ENCODE measurements around the gene BACE1. TPM values are rescaled to one million over a fixed set of nuclear protein-coding genes. Genes with fewer than 3 reads are reported as not detected.

Gene BACE1
- total and polyA plus RNA-seq, 2 of the 13 experiments (the other 11 are each of a cell fraction or from before 2014, with no cell fraction given): 7.5 to 17.9 TPM

DNA sequence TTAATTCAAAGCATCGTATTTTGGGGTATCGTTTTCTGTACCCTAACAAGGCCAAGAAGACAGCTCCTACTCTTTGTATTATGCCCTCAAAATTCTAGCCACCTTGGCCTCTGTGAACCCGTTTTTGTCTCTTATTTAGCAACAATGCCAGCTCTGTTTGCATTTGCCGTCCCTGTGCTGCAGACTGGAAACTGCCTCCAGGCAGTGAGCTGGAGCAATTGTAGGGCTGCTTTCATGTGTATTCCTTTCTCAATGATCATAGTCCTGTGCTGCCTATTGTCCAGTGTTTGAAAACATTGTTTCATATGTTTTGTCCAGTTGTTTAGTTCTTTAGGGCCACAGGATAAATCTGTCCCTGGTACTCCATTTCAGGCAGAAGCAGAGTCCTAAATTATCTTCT is 44.8 kb downstream of the BACE1 start (continued):
- no peak for TF ChIP-seq FOXK1 (CRISPR knock-in tag; IDR thresholded peaks at IDR 0.05; ENCODE audit: borderline replicate concordance, low read depth)
- no peak for TF ChIP-seq MED1 (CRISPR knock-in tag; IDR thresholded peaks at IDR 0.05)
- TF ChIP-seq, protein P1, sequence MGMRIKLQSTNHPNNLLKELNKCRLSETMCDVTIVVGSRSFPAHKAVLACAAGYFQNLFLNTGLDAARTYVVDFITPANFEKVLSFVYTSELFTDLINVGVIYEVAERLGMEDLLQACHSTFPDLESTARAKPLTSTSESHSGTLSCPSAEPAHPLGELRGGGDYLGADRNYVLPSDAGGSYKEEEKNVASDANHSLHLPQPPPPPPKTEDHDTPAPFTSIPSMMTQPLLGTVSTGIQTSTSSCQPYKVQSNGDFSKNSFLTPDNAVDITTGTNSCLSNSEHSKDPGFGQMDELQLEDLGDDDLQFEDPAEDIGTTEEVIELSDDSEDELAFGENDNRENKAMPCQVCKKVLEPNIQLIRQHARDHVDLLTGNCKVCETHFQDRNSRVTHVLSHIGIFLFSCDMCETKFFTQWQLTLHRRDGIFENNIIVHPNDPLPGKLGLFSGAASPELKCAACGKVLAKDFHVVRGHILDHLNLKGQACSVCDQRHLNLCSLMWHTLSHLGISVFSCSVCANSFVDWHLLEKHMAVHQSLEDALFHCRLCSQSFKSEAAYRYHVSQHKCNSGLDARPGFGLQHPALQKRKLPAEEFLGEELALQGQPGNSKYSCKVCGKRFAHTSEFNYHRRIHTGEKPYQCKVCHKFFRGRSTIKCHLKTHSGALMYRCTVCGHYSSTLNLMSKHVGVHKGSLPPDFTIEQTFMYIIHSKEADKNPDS (CRISPR knock-in tag; IDR thresholded peaks at IDR 0.05): no peak
- no peak for TF ChIP-seq ZNF720 (CRISPR knock-in tag; IDR thresholded peaks at IDR 0.05)
- no peak for TF ChIP-seq ADNP (CRISPR knock-in tag; IDR thresholded peaks at IDR 0.05)
- TF ChIP-seq CEBPG (CRISPR knock-in tag; IDR thresholded peaks at IDR 0.05): 0 out of 2 replicates have a peak, but pooled peaks have one; percentile 10
- TF ChIP-seq BRCA1 (CRISPR knock-in tag; IDR thresholded peaks at IDR 0.05): no peak
- TF ChIP-seq, protein P2, sequence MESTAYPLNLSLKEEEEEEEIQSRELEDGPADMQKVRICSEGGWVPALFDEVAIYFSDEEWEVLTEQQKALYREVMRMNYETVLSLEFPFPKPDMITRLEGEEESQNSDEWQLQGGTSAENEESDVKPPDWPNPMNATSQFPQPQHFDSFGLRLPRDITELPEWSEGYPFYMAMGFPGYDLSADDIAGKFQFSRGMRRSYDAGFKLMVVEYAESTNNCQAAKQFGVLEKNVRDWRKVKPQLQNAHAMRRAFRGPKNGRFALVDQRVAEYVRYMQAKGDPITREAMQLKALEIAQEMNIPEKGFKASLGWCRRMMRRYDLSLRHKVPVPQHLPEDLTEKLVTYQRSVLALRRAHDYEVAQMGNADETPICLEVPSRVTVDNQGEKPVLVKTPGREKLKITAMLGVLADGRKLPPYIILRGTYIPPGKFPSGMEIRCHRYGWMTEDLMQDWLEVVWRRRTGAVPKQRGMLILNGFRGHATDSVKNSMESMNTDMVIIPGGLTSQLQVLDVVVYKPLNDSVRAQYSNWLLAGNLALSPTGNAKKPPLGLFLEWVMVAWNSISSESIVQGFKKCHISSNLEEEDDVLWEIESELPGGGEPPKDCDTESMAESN (CRISPR knock-in tag; conservative IDR thresholded peaks at IDR 0.05): no peak
- TF ChIP-seq, protein P3, sequence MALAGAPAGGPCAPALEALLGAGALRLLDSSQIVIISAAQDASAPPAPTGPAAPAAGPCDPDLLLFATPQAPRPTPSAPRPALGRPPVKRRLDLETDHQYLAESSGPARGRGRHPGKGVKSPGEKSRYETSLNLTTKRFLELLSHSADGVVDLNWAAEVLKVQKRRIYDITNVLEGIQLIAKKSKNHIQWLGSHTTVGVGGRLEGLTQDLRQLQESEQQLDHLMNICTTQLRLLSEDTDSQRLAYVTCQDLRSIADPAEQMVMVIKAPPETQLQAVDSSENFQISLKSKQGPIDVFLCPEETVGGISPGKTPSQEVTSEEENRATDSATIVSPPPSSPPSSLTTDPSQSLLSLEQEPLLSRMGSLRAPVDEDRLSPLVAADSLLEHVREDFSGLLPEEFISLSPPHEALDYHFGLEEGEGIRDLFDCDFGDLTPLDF (CRISPR knock-in tag; IDR thresholded peaks at IDR 0.05): no peak
- no peak for TF ChIP-seq ZNF33A (CRISPR knock-in tag; IDR thresholded peaks at IDR 0.05; ENCODE audit: borderline replicate concordance)
- TF ChIP-seq, protein P4, sequence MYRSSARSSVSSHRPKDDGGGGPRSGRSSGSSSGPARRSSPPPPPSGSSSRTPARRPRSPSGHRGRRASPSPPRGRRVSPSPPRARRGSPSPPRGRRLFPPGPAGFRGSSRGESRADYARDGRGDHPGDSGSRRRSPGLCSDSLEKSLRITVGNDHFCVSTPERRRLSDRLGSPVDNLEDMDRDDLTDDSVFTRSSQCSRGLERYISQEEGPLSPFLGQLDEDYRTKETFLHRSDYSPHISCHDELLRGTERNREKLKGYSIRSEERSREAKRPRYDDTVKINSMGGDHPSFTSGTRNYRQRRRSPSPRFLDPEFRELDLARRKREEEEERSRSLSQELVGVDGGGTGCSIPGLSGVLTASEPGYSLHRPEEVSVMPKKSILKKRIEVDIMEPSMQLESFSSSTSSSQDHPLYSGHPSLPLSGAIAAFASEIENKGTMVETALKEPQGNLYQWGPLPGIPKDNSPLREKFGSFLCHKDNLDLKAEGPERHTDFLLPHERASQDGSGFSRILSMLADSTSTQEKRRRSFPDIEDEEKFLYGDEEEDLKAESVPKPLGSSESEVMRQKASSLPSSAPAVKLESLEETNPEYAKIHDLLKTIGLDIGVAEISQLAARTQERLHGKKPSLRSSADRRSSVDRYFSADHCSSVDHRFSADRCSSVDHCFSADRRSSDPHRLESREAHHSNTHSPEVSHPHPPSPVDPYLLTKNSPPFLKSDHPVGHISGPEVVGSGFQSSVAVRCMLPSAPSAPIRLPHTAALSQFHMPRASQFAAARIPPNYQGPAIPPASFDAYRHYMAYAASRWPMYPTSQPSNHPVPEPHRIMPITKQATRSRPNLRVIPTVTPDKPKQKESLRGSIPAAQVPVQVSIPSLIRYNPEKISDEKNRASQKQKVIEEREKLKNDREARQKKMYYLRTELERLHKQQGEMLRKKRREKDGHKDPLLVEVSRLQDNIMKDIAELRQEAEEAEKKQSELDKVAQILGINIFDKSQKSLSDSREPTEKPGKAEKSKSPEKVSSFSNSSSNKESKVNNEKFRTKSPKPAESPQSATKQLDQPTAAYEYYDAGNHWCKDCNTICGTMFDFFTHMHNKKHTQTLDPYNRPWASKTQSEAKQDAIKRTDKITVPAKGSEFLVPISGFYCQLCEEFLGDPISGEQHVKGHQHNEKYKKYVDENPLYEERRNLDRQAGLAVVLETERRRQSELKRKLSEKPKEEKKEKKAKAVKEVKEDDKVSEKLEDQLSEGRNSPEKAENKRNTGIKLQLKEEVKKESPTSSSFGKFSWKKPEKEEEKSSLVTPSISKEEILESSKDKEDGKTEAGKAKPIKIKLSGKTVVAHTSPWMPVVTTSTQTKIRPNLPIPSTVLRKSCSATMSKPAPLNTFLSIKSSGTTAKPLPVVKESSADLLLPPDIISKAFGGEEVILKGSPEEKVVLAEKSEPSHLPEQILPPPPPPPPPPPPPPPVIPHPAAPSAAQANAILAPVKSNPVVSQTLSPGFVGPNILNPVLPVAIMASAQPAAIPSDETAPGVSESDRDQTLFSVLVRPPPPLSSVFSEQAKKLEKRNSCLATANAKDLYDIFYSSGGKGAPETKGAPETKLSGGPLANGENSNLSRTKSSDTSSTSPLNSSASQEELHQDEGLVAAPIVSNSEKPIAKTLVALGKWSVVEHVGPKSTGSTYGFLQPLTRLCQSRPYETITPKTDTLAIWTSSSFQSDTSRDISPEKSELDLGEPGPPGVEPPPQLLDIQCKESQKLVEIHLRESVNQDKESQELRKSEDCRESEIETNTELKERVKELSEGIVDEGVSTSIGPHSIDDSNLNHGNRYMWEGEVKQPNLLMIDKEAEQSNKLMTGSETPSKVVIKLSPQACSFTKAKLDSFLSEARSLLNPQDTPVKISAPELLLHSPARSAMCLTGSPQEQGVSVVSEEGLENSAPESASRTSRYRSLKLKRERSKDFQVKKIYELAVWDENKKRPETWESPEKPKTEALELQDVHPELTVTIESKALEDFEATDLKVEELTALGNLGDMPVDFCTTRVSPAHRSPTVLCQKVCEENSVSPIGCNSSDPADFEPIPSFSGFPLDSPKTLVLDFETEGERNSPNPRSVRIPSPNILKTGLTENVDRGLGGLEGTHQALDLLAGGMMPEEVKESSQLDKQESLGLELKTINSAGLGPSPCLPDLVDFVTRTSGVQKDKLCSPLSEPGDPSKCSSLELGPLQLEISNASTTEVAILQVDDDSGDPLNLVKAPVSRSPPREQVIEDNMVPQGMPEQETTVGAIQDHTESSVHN (CRISPR knock-in tag; IDR thresholded peaks at IDR 0.05): no peak
- TF ChIP-seq ZNF629 (CRISPR knock-in tag; conservative IDR thresholded peaks at IDR 0.05): no peak
- no peak for TF ChIP-seq CBX1 (IDR thresholded peaks at IDR 0.05; ENCODE audit: low read depth)
- TF ChIP-seq, protein P5, sequence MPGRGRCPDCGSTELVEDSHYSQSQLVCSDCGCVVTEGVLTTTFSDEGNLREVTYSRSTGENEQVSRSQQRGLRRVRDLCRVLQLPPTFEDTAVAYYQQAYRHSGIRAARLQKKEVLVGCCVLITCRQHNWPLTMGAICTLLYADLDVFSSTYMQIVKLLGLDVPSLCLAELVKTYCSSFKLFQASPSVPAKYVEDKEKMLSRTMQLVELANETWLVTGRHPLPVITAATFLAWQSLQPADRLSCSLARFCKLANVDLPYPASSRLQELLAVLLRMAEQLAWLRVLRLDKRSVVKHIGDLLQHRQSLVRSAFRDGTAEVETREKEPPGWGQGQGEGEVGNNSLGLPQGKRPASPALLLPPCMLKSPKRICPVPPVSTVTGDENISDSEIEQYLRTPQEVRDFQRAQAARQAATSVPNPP (CRISPR knock-in tag; IDR thresholded peaks at IDR 0.05): no peak
- TF ChIP-seq ZMYM3 (CRISPR knock-in tag; IDR thresholded peaks at IDR 0.05): peak; percentile 34; the same call in 1 of the 2 replicates
- no peak for TF ChIP-seq JUNB (CRISPR knock-in tag; IDR thresholded peaks at IDR 0.05; ENCODE audit: borderline replicate concordance)
